H9 (cell line): ENCODE results near the gene MCRIP2. TPM values are rescaled to one million over a fixed set of nuclear protein-coding genes. Genes with fewer than 3 reads are reported as not detected.

Experiments
- DNase-seq: peaks from one replicate; pipeline ENCODE4 v3.0.0-alpha.2; 2017
- H2AFZ ChIP-seq: one replicate; pipeline ENCODE4 v1.6.1; 2013; ENCODE audit warnings: mild to moderate bottlenecking, low read length, control low read depth, moderate library complexity
- H2AK5ac ChIP-seq: 2 replicates; pipeline ENCODE4 v1.6.1; 2013; ENCODE audit warnings: low read length, control low read depth, mixed read lengths; ENCODE audit not compliant: insufficient read length
- H2BK120ac ChIP-seq: one replicate; pipeline ENCODE4 v1.6.1; 2013; ENCODE audit warnings: low read depth, mild to moderate bottlenecking, low read length, control low read depth, inconsistent platforms; ENCODE audit not compliant: poor library complexity, severe bottlenecking
- H2BK12ac ChIP-seq: 2 replicates; pipeline ENCODE4 v1.6.1; 2013; ENCODE audit warnings: low read length, control low read depth, mixed read lengths, low read depth; ENCODE audit not compliant: insufficient read length
- H2BK15ac ChIP-seq: 2 replicates; pipeline ENCODE4 v1.6.1; 2013; ENCODE audit warnings: low read depth, low read length, control low read depth
- H2BK20ac ChIP-seq: one replicate; pipeline ENCODE4 v1.6.1; 2013; ENCODE audit warnings: low read depth, mild to moderate bottlenecking, low read length, control low read depth, inconsistent platforms; ENCODE audit not compliant: poor library complexity, severe bottlenecking
- H2BK5ac ChIP-seq: 2 replicates; pipeline ENCODE4 v1.6.1; 2013; ENCODE audit warnings: low read length, control low read depth, mixed read lengths; ENCODE audit not compliant: insufficient read length
- H3K14ac ChIP-seq: 2 replicates; pipeline ENCODE4 v1.6.1; 2013; ENCODE audit warnings: low read length, control low read depth; ENCODE audit not compliant: insufficient read depth
- H3K18ac ChIP-seq: 2 replicates; pipeline ENCODE4 v1.6.1; 2013; ENCODE audit warnings: low read depth, mild to moderate bottlenecking, mixed read lengths, low read length, control low read depth; ENCODE audit not compliant: insufficient read length
- H3K23ac ChIP-seq: 2 replicates; pipeline ENCODE4 v1.6.1; 2013; ENCODE audit warnings: low read length, control low read depth, mixed read lengths, low read depth; ENCODE audit not compliant: insufficient read length
- H3K23me2 ChIP-seq: 2 replicates; pipeline ENCODE4 v1.6.1; 2013; ENCODE audit warnings: low read depth, mild to moderate bottlenecking, mixed read lengths, low read length, control low read depth; ENCODE audit not compliant: insufficient read length, poor library complexity, severe bottlenecking
- H3K27ac ChIP-seq: 2 replicates; pipeline ENCODE4 v1.5.1; 2013; ENCODE audit warnings: low read length, control low read depth, mixed read lengths, low read depth; ENCODE audit not compliant: insufficient read length
- H3K27me3 ChIP-seq: 2 replicates; pipeline ENCODE4 v1.6.1; 2013; ENCODE audit warnings: low read length, control low read depth, inconsistent platforms; ENCODE audit not compliant: insufficient read depth
- H3K4ac ChIP-seq: 2 replicates; pipeline ENCODE4 v1.6.1; 2013; ENCODE audit warnings: low read depth, mild to moderate bottlenecking, control low read depth, inconsistent platforms, low read length, moderate library complexity
- H3K4me1 ChIP-seq: 2 replicates; pipeline ENCODE4 v1.6.1; 2013; ENCODE audit warnings: low read length, control low read depth, inconsistent platforms; ENCODE audit not compliant: insufficient read depth
- H3K4me2 ChIP-seq: 2 replicates; pipeline ENCODE4 v1.6.1; 2013; ENCODE audit warnings: low read length, control low read depth, mixed read lengths; ENCODE audit not compliant: insufficient read length, insufficient read depth
- H3K56ac ChIP-seq: 2 replicates; pipeline ENCODE4 v1.6.1; 2013; ENCODE audit warnings: low read depth, mild to moderate bottlenecking, mixed read lengths, low read length, control low read depth; ENCODE audit not compliant: insufficient read length
- H3K79me1 ChIP-seq: 2 replicates; pipeline ENCODE4 v1.6.1; 2013; ENCODE audit warnings: low read depth, mild to moderate bottlenecking, moderate library complexity, low read length, control low read depth, inconsistent platforms; ENCODE audit not compliant: insufficient read depth, poor library complexity, severe bottlenecking
- H3K79me2 ChIP-seq: 2 replicates; pipeline ENCODE4 v1.6.1; 2013; ENCODE audit warnings: low read length, control low read depth, inconsistent platforms; ENCODE audit not compliant: insufficient read depth
- H3K9ac ChIP-seq: 2 replicates; pipeline ENCODE4 v1.6.1; 2013; ENCODE audit warnings: low read length, control low read depth, mixed read lengths; ENCODE audit not compliant: insufficient read length; ENCODE audit errors: extremely low read depth
- H3K9me3 ChIP-seq: one replicate; pipeline ENCODE4 v1.6.1; 2013; ENCODE audit warnings: low read depth, low read length, inconsistent platforms; ENCODE audit not compliant: control insufficient read depth
- H3T11ph ChIP-seq: one replicate; pipeline ENCODE4 v1.6.1; 2013; ENCODE audit warnings: mild to moderate bottlenecking, low read length, control low read depth, inconsistent platforms
- H4K20me1 ChIP-seq: one replicate; pipeline ENCODE4 v1.6.1; 2013; ENCODE audit not compliant: control insufficient read depth, insufficient read length, insufficient read depth
- H4K5ac ChIP-seq: 2 replicates; pipeline ENCODE4 v1.6.1; 2013; ENCODE audit warnings: low read depth, mild to moderate bottlenecking, mixed read lengths, low read length, control low read depth; ENCODE audit not compliant: insufficient read length
- H4K8ac ChIP-seq: replicated peaks from 2 replicates; pipeline ENCODE4 v1.6.1; 2013; ENCODE audit warnings: low read length, control low read depth, mixed read lengths, low read depth; ENCODE audit not compliant: insufficient read length
- H4K91ac ChIP-seq: 2 replicates; pipeline ENCODE4 v1.6.1; 2013; ENCODE audit warnings: low read depth, mild to moderate bottlenecking, moderate library complexity, mixed read lengths, low read length, control low read depth; ENCODE audit not compliant: insufficient read length
- H3K27ac Mint-ChIP-seq, 3 experiments: 2 replicates in 2 of 3; 3 replicates in 1 of 3; pipeline ENCODE4 v1.8.0; 2020 to 2021; ENCODE audit warnings: mixed read lengths in 3 of 3, mild to moderate bottlenecking in 1 of 3, moderate library complexity in 1 of 3
- H3K27me3 Mint-ChIP-seq: 2 replicates; pipeline ENCODE4 v1.8.0; 2021; ENCODE audit warnings: low read depth, mild to moderate bottlenecking, moderate library complexity, mixed read lengths
- H3K36me3 Mint-ChIP-seq, 3 experiments: 2 replicates in 2 of 3; 3 replicates in 1 of 3; pipeline ENCODE4 v1.8.0; 2020 to 2021; ENCODE audit warnings: low read depth in 3 of 3, mixed read lengths in 3 of 3; ENCODE audit not compliant: insufficient read depth in 1 of 3
- H3K4me1 Mint-ChIP-seq, 2 experiments: 2 replicates each; pipeline ENCODE4 v1.8.0; 2020; ENCODE audit warnings: mixed read lengths in 2 of 2
- H3K4me3 Mint-ChIP-seq, 2 experiments: 2 replicates in 1 of 2; 3 replicates in 1 of 2; pipeline ENCODE4 v1.8.0; 2020 to 2021; ENCODE audit warnings: mild to moderate bottlenecking in 2 of 2, mixed read lengths in 2 of 2, moderate library complexity in 1 of 2
- H3K9me3 Mint-ChIP-seq, 2 experiments: 2 replicates in 1 of 2; 3 replicates in 1 of 2; pipeline ENCODE4 v1.8.0; 2020; ENCODE audit warnings: mild to moderate bottlenecking in 2 of 2, mixed read lengths in 2 of 2, moderate library complexity in 1 of 2
- CTCF ChIP-seq: fragments of 200-600 bp; sonication (generic); conservative IDR thresholded peaks from 3 replicates; pipeline ENCODE4 v1.8.0; 2021; ENCODE audit warnings: antibody characterized with exemption, mild to moderate bottlenecking
- WGBS: extraction: QIAGEN DNeasy Blood & Tissue Kit; methylation state at CpG from one replicate; pipeline ENCODE4 v1.1.7; 2013; ENCODE audit warnings: missing lambda C conversion rate, low lambda C conversion rate, mixed read lengths; ENCODE audit not compliant: insufficient read length; ENCODE audit errors: extremely low coverage; 5-methylcytosine and 5-hydroxymethylcytosine counted together
- total RNA-seq: library from RNA; stranded (reverse); gene quantifications from 2 replicates; pipeline ENCODE4 v1.2.1, GENCODE V29; 2021

MCRIP2 gene
- total RNA-seq, 1 experiment from 2014 or later, result 52.5 TPM

- WGBS, result no CpG with 5 or more reads among the region's 11 CpGs
- no peak overlapping the region for H4K91ac ChIP-seq
- no peak overlapping the region for H3K23ac ChIP-seq
- H3K9ac ChIP-seq, result no peak overlapping the region
- H3K9me3 ChIP-seq, result no peaks in the 10 kb centered on the region
- no peak overlapping the region for H3T11ph ChIP-seq
- H2AFZ ChIP-seq, result no peak overlapping the region
- no peaks in the 10 kb centered on the region for H3K79me2 ChIP-seq
- no peak for TF ChIP-seq CTCF
- H2BK20ac ChIP-seq, result no peak overlapping the region
- Mint-ChIP-seq H3K4me1 (peaks cover 6 to 30% of the 10 kb centered on the region in 2 experiments; a peak in 3 of 4 replicates), H3K27ac (peak overlapping the region in 2 of 3 experiments; percentile 57 to 83; a peak in 2 of 7 replicates), H3K9me3 (no peaks in the 10 kb centered on the region), H3K36me3 (peaks cover 0 to 14% (median 0%) of the 10 kb centered on the region in 3 experiments; a peak in 4 of 7 replicates), H3K4me3 (peak overlapping the region; percentile 19 to 69; a peak in 4 of 5 replicates), H3K27me3 (no peaks in the 10 kb centered on the region)
- no peaks in the 10 kb centered on the region for H3K79me1 ChIP-seq
- peak; percentile 63 for DNase-seq
- H3K14ac ChIP-seq, result peak overlapping the region; percentile 3
- H4K5ac ChIP-seq, result no peak overlapping the region
- no peaks in the 10 kb centered on the region for H4K20me1 ChIP-seq
- no peak overlapping the region for H4K8ac ChIP-seq
- no peak overlapping the region for H2BK5ac ChIP-seq
- H2BK12ac ChIP-seq, result no peak overlapping the region
- H3K27ac ChIP-seq, result no peak overlapping the region
- peaks cover 8% of the 10 kb centered on the region for H3K23me2 ChIP-seq
- no peaks in the 10 kb centered on the region for H3K27me3 ChIP-seq
- no peaks in the 10 kb centered on the region; the same call in 1 of the 2 replicates for H3K4me1 ChIP-seq
- H2BK15ac ChIP-seq, result no peak overlapping the region
- H3K4me2 ChIP-seq, result no peak overlapping the region
- H3K4ac ChIP-seq, result no peak overlapping the region
- peak overlapping the region; percentile 4 for H3K18ac ChIP-seq
- no peak overlapping the region for H2AK5ac ChIP-seq
- H2BK120ac ChIP-seq, result no peak overlapping the region
- no peak overlapping the region for H3K56ac ChIP-seq
Measured at GRCh38 chr16:629833-630248, 11.8 kb upstream of the MCRIP2 start.
